Sigmoid colon (tissue), 3 donors: Measurements from ENCODE around the gene PITX1.

Source experiments
- POLR2A ChIP-seq, 2 donors: fragments of 450-650 bp; IDR thresholded peaks; one replicate each; pipeline ENCODE4 v1.6.1; 2016; ENCODE audit warnings: antibody characterized with exemption in 2 of 2, mild to moderate bottlenecking in 2 of 2, moderate library complexity in 2 of 2
- TF ChIP-seq, protein P1 (sequence below), 4 experiments: fragments of 450-650 bp in 3 of 4; fragments of 200-600 bp in 1 of 4; IDR thresholded peaks; one replicate each; pipeline ENCODE4 v1.5.1; 2016 to 2019; ENCODE audit warnings: antibody characterized with exemption in 4 of 4, mild to moderate bottlenecking in 3 of 4, moderate library complexity in 2 of 4

GRCh38 chr5:134982230-134982629, 51.8 kb downstream of the PITX1 start:
- TF ChIP-seq, protein P1, sequence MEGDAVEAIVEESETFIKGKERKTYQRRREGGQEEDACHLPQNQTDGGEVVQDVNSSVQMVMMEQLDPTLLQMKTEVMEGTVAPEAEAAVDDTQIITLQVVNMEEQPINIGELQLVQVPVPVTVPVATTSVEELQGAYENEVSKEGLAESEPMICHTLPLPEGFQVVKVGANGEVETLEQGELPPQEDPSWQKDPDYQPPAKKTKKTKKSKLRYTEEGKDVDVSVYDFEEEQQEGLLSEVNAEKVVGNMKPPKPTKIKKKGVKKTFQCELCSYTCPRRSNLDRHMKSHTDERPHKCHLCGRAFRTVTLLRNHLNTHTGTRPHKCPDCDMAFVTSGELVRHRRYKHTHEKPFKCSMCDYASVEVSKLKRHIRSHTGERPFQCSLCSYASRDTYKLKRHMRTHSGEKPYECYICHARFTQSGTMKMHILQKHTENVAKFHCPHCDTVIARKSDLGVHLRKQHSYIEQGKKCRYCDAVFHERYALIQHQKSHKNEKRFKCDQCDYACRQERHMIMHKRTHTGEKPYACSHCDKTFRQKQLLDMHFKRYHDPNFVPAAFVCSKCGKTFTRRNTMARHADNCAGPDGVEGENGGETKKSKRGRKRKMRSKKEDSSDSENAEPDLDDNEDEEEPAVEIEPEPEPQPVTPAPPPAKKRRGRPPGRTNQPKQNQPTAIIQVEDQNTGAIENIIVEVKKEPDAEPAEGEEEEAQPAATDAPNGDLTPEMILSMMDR (IDR thresholded peaks at IDR 0.05), result no peak
- no peak for TF ChIP-seq POLR2A (IDR thresholded peaks at IDR 0.05)
